Measurements from ENCODE around the gene WDR37. TPM values are rescaled to one million over a fixed set of nuclear protein-coding genes. Genes with fewer than 3 reads are reported as not detected.

The WDR37 gene
- total and polyA plus RNA-seq, 8 donors: 4.6 to 11.6 (median 8.6) TPM

- Histone ChIP-seq H3K36me3 (peaks cover 9 to 74% (median 46%) of the 10 kb centered on the region in 3 donors), H3K4me1 (no peaks in the 10 kb centered on the region), H3K9me3 (no peaks in the 10 kb centered on the region), H3K27ac (no peak overlapping the region), H3K27me3 (no peaks in the 10 kb centered on the region), H3K4me3 (no peak overlapping the region)
- WGBS, 2 donors: 94 to 95% methylated on average over 7 of the region's 7 CpGs
- DNase-seq: no peak
- no peak for ATAC-seq
- intact Hi-C loops (cut with DNase I): no loop called here
- TF ChIP-seq, protein P1, sequence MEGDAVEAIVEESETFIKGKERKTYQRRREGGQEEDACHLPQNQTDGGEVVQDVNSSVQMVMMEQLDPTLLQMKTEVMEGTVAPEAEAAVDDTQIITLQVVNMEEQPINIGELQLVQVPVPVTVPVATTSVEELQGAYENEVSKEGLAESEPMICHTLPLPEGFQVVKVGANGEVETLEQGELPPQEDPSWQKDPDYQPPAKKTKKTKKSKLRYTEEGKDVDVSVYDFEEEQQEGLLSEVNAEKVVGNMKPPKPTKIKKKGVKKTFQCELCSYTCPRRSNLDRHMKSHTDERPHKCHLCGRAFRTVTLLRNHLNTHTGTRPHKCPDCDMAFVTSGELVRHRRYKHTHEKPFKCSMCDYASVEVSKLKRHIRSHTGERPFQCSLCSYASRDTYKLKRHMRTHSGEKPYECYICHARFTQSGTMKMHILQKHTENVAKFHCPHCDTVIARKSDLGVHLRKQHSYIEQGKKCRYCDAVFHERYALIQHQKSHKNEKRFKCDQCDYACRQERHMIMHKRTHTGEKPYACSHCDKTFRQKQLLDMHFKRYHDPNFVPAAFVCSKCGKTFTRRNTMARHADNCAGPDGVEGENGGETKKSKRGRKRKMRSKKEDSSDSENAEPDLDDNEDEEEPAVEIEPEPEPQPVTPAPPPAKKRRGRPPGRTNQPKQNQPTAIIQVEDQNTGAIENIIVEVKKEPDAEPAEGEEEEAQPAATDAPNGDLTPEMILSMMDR (IDR thresholded peaks at IDR 0.05): no peak
- FAIRE-seq: no peak
Observed at GRCh38 chr10:1010703-1011102, 45.5 kb upstream of the WDR37 start.

DNA sequence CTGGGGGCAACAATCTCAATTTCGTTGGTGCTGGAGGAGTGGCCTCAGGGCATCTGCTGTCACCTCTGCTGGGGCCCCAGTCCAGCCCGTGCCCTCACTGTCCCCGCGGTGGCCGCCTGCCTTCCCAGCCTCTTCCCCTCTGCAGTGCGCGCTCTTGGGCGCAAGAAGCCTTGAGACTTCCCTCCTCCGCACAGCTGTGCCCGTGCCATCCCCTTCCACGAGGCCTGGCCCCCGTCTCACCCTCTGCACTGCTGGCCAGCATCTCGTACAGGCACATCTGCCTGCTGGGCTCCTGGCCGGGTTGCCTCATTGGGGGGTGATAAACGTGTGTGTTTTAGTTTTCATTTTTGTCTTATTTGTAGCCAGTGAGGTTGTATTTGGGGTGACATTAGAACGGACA is 44.5 kb upstream of the WDR37 start:
- FAIRE-seq (no peak), DNase-seq (no peak), ATAC-seq (no peak)
- Histone ChIP-seq H3K36me3 (peaks cover 5 to 74% (median 43%) of the 10 kb centered on the region in 3 donors), H3K27me3 (no peaks in the 10 kb centered on the region), H3K4me3 (no peak overlapping the region), H3K27ac (no peak overlapping the region), H3K9me3 (no peaks in the 10 kb centered on the region), H3K4me1 (no peaks in the 10 kb centered on the region)
- TF ChIP-seq, protein P1 (IDR thresholded peaks at IDR 0.05): no peak
- 94 to 95% methylated on average over 16 of the region's 16 CpGs for WGBS, 2 donors
- intact Hi-C loops (cut with DNase I): no loop called here

GRCh38 chr10:1015688-1016087 is 40.5 kb upstream of the WDR37 start:
- no peak for ATAC-seq
- intact Hi-C loops (cut with DNase I): no loop called here
- Histone ChIP-seq H3K4me3 (no peak overlapping the region), H3K9me3 (no peaks in the 10 kb centered on the region), H3K27me3 (no peaks in the 10 kb centered on the region), H3K36me3 (peaks cover 3 to 71% (median 42%) of the 10 kb centered on the region in 3 donors), H3K4me1 (no peaks in the 10 kb centered on the region), H3K27ac (no peak overlapping the region)
- FAIRE-seq: no peak
- TF ChIP-seq, protein P1 (IDR thresholded peaks at IDR 0.05): no peak
- 92 to 96% methylated on average over 11 of the region's 11 CpGs for WGBS, 2 donors
- DNase-seq: no peak

GRCh38 chr10:1019362-1019761 is 36.8 kb upstream of the WDR37 start:
- ATAC-seq (no peak), FAIRE-seq (no peak), DNase-seq (no peak)
- Histone ChIP-seq H3K27ac (no peak overlapping the region), H3K36me3 (peaks cover 0 to 41% (median 16%) of the 10 kb centered on the region in 3 donors), H3K9me3 (no peaks in the 10 kb centered on the region), H3K27me3 (no peaks in the 10 kb centered on the region), H3K4me3 (no peak overlapping the region), H3K4me1 (no peaks in the 10 kb centered on the region)
- intact Hi-C loops (cut with DNase I): no loop called here
- TF ChIP-seq, protein P1 (IDR thresholded peaks at IDR 0.05): no peak
- WGBS, 2 donors: 91 to 92% methylated on average over 10 of the region's 10 CpGs

DNA sequence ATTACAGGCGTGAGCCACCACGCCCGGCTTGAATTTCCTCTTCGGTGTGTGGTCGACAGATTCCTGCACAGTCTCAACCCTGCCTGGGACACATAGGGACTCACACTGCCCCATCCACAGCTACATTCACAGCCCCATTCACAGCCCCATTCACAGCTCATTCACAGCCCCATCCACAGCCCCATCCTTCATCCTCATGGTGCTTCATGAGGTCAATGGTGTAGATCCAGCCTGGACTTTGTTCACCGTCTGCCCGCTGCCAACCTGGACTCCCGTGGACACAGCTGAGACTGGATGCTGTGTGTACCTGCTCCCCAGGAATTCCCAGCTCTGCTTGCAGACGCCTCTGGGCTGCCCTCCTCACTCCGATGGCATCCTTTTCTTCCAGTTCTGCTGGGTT is 35.7 kb upstream of the WDR37 start:
- intact Hi-C loops (cut with DNase I): no loop called here
- DNase-seq: no peak

More for the DNA sequence above, 35.7 kb upstream of the WDR37 start:
- H3K27ac ChIP-seq: no peak overlapping the region
- ATAC-seq (no peak), FAIRE-seq (no peak)
- TF ChIP-seq, protein P1 (IDR thresholded peaks at IDR 0.05): no peak
- H3K4me1 ChIP-seq: no peaks in the 10 kb centered on the region
- H3K4me3 ChIP-seq: no peak overlapping the region
- no peaks in the 10 kb centered on the region for H3K9me3 ChIP-seq
- H3K27me3 ChIP-seq: no peaks in the 10 kb centered on the region
- WGBS, 2 donors: 91 to 92% methylated on average over 10 of the region's 10 CpGs
- peaks cover 0 to 33% (median 14%) of the 10 kb centered on the region in 3 donors for H3K36me3 ChIP-seq

Data from pancreas (tissue), 10 donors.